HEK293 (cell line): ENCODE results near the gene ZNF70.

Source experiments
- EGR2 ChIP-seq: fragments of 450-650 bp; formaldehyde crosslinking; IDR thresholded peaks from 2 replicates; pipeline ENCODE4 v1.5.1; 2016; ENCODE audit warnings: low read depth, missing biosample characterization, missing genetic modification characterization
- ZNF274 ChIP-seq, 2 experiments: fragments of 200-500 bp in 1 of 2; fragments of 450-650 bp in 1 of 2; sonication (Bioruptor generic) in 1 of 2; formaldehyde crosslinking in 1 of 2; IDR thresholded peaks; 2 replicates each; pipeline versions ENCODE4 v1.5.1 to v1.6.1; 2014 to 2016; ENCODE audit warnings: borderline replicate concordance in 1 of 2, inconsistent platforms in 1 of 2, low read length in 1 of 2, missing biosample characterization in 1 of 2, missing genetic modification characterization in 1 of 2
- TF ChIP-seq, protein P1 (sequence below): fragments of 450-650 bp; formaldehyde crosslinking; IDR thresholded peaks from 2 replicates; pipeline ENCODE4 v1.5.1; 2016; ENCODE audit warnings: missing biosample characterization, missing genetic modification characterization

DNA sequence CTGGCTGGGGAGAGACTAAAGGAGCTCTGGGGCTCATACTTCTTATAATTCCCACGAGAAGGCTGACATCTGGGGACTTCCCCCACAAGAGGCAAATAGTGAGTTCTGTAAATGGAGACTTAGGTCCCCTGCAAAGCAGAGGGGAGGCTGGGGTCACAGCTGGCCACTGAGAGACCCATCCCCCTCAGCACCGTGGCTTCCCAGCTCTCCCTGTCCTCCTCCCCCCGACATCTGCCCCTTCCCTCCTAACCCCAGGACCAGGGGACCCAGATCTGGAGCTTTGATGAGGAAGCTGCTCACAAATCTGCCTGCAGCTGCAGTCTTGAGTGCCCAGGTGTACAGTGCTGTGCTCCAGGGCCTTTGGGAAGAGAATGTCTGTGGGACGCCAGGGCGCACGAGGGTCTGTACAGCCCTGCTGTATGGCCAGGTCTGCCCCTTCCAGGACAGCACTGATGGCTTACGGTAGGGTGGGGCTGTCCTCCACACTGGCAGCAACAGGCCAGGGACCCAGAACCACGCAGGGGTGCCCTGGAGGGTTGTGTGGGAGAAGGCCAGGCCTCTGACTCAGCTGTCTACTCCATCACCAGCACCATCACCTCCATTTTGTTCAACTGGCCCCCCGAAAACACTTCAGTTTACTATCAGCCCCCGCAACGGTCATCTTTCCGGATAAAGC is 59.0 kb downstream of the ZNF70 start:
- TF ChIP-seq, protein P1, sequence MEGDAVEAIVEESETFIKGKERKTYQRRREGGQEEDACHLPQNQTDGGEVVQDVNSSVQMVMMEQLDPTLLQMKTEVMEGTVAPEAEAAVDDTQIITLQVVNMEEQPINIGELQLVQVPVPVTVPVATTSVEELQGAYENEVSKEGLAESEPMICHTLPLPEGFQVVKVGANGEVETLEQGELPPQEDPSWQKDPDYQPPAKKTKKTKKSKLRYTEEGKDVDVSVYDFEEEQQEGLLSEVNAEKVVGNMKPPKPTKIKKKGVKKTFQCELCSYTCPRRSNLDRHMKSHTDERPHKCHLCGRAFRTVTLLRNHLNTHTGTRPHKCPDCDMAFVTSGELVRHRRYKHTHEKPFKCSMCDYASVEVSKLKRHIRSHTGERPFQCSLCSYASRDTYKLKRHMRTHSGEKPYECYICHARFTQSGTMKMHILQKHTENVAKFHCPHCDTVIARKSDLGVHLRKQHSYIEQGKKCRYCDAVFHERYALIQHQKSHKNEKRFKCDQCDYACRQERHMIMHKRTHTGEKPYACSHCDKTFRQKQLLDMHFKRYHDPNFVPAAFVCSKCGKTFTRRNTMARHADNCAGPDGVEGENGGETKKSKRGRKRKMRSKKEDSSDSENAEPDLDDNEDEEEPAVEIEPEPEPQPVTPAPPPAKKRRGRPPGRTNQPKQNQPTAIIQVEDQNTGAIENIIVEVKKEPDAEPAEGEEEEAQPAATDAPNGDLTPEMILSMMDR (tag by site-specific recombination): no peak
- no peak for TF ChIP-seq EGR2 (tag by site-specific recombination)
- no peak for TF ChIP-seq ZNF274 (IDR thresholded peaks at IDR 0.05; ENCODE audit: low read length)
- no peak for TF ChIP-seq ZNF274 (tag by site-specific recombination; IDR thresholded peaks at IDR 0.05; ENCODE audit: borderline replicate concordance)
